HUES6 (cell line): Measurements from ENCODE around the gene ATP1A2.

Source experiments
- H3K27ac ChIP-seq: 2 replicates; pipeline ENCODE4 v1.7.0; 2013; ENCODE audit warnings: low read depth, mild to moderate bottlenecking, low read length, inconsistent platforms
- H3K27me3 ChIP-seq: 2 replicates; pipeline ENCODE4 v1.6.1; 2013; ENCODE audit warnings: low read length; ENCODE audit not compliant: control insufficient read depth, insufficient read depth
- H3K36me3 ChIP-seq: 2 replicates; pipeline ENCODE4 v1.6.1; 2013; ENCODE audit warnings: low read length; ENCODE audit not compliant: control insufficient read depth, insufficient read depth
- H3K4me1 ChIP-seq: 2 replicates; pipeline ENCODE4 v1.6.1; 2013; ENCODE audit warnings: low read length; ENCODE audit not compliant: control insufficient read depth, insufficient read depth
- H3K4me3 ChIP-seq: 2 replicates; pipeline ENCODE4 v1.5.1; 2013; ENCODE audit warnings: low read depth, low read length
- H3K9ac ChIP-seq: one replicate; pipeline ENCODE4 v1.6.1; 2013; ENCODE audit warnings: mild to moderate bottlenecking, low read length
- H3K9me3 ChIP-seq: 2 replicates; pipeline ENCODE4 v1.6.1; 2013; ENCODE audit warnings: low read depth, low read length; ENCODE audit not compliant: control insufficient read depth, insufficient read depth

The ATP1A2 gene

GRCh38 chr1:160078512-160079195 is 36.9 kb upstream of the ATP1A2 start:
- Histone ChIP-seq H3K4me3 (no peak overlapping the region), H3K9me3 (no peaks in the 10 kb centered on the region), H3K27me3 (peaks cover 52% of the 10 kb centered on the region), H3K9ac (no peak overlapping the region), H3K4me1 (no peaks in the 10 kb centered on the region), H3K27ac (no peak overlapping the region), H3K36me3 (no peaks in the 10 kb centered on the region)

GRCh38 chr1:160079448-160079847 is 36.1 kb upstream of the ATP1A2 start:
- Histone ChIP-seq H3K9ac (no peak overlapping the region), H3K27me3 (peaks cover 59% of the 10 kb centered on the region), H3K9me3 (no peaks in the 10 kb centered on the region), H3K4me3 (no peak overlapping the region), H3K27ac (no peak overlapping the region), H3K36me3 (no peaks in the 10 kb centered on the region), H3K4me1 (0 out of 2 replicates have a peak, but pooled peaks cover 3% of the 10 kb centered on the region)

- no peak overlapping the region for H3K4me3 ChIP-seq
- no peaks in the 10 kb centered on the region for H3K9me3 ChIP-seq
- no peak overlapping the region for H3K9ac ChIP-seq
- H3K36me3 ChIP-seq = no peaks in the 10 kb centered on the region
- peaks cover 70% of the 10 kb centered on the region for H3K27me3 ChIP-seq
- H3K27ac ChIP-seq = no peak overlapping the region
- 0 out of 2 replicates have a peak, but pooled peaks cover 3% of the 10 kb centered on the region for H3K4me1 ChIP-seq
Observed at GRCh38 chr1:160080381-160081100, 35.0 kb upstream of the ATP1A2 start.

GRCh38 chr1:160081261-160081936 is 34.2 kb upstream of the ATP1A2 start, which contains the start of gene KCNJ9:
TSS of gene KCNJ9 (plus strand) at chr1:160081538. CDS start at chr1:160084031, 2,493 bp downstream.
- no peak within 1 kb of the TSS for H3K27ac ChIP-seq
- no peaks in the 10 kb centered on the region for H3K9me3 ChIP-seq
- H3K36me3 ChIP-seq = no peaks in the 10 kb centered on the region
- H3K9ac ChIP-seq = no peak within 1 kb of the TSS
- H3K27me3 ChIP-seq = peaks cover 73% of the 10 kb centered on the region
- H3K4me3 ChIP-seq = no peak within 1 kb of the TSS
- peaks cover 7% of the 10 kb centered on the region; the same call in 1 of the 2 replicates for H3K4me1 ChIP-seq

GRCh38 chr1:160082487-160082886 is 33.1 kb upstream of the ATP1A2 start:
- no peaks in the 10 kb centered on the region for H3K9me3 ChIP-seq
- H3K27me3 ChIP-seq = peaks cover 66% of the 10 kb centered on the region
- H3K9ac ChIP-seq = no peak overlapping the region
- H3K27ac ChIP-seq = no peak overlapping the region
- no peak overlapping the region for H3K4me3 ChIP-seq
- peaks cover 7% of the 10 kb centered on the region; the same call in 1 of the 2 replicates for H3K4me1 ChIP-seq
- no peaks in the 10 kb centered on the region for H3K36me3 ChIP-seq

GRCh38 chr1:160082926-160083325 is 32.6 kb upstream of the ATP1A2 start:
- Histone ChIP-seq H3K27ac (no peak overlapping the region), H3K4me3 (no peak overlapping the region), H3K36me3 (no peaks in the 10 kb centered on the region), H3K9me3 (no peaks in the 10 kb centered on the region), H3K9ac (no peak overlapping the region), H3K27me3 (peaks cover 64% of the 10 kb centered on the region), H3K4me1 (peaks cover 7% of the 10 kb centered on the region; the same call in 1 of the 2 replicates)

GRCh38 chr1:160083968-160084770 is 31.4 kb upstream of the ATP1A2 start:
- H3K36me3 ChIP-seq = no peaks in the 10 kb centered on the region
- H3K27me3 ChIP-seq = peaks cover 64% of the 10 kb centered on the region
- H3K9ac ChIP-seq = no peak overlapping the region
- no peak overlapping the region for H3K27ac ChIP-seq
- H3K4me1 ChIP-seq = peaks cover 7% of the 10 kb centered on the region; the same call in 1 of the 2 replicates
- no peaks in the 10 kb centered on the region for H3K9me3 ChIP-seq
- H3K4me3 ChIP-seq = peak overlapping the region; percentile 54

- H3K27me3 ChIP-seq = peaks cover 59% of the 10 kb centered on the region
- no peak overlapping the region for H3K27ac ChIP-seq
- H3K4me1 ChIP-seq = peaks cover 7% of the 10 kb centered on the region; the same call in 1 of the 2 replicates
- H3K4me3 ChIP-seq = no peak overlapping the region
- no peaks in the 10 kb centered on the region for H3K36me3 ChIP-seq
- H3K9me3 ChIP-seq = no peaks in the 10 kb centered on the region
- H3K9ac ChIP-seq = no peak overlapping the region
Observed at GRCh38 chr1:160084771-160085321, 30.7 kb upstream of the ATP1A2 start.

GRCh38 chr1:160085686-160086455 is 29.7 kb upstream of the ATP1A2 start:
- Histone ChIP-seq H3K4me1 (peaks cover 7% of the 10 kb centered on the region; the same call in 1 of the 2 replicates), H3K36me3 (no peaks in the 10 kb centered on the region), H3K9ac (no peak overlapping the region), H3K4me3 (no peak overlapping the region), H3K27ac (no peak overlapping the region), H3K9me3 (no peaks in the 10 kb centered on the region), H3K27me3 (peaks cover 49% of the 10 kb centered on the region)
